Fibroblast of lung (primary cell): Measurements from ENCODE around the gene MAZ. TPM values are rescaled to one million over a fixed set of nuclear protein-coding genes. Genes with fewer than 3 reads are reported as not detected.
A peak's percentile ranks its signal among the peaks of the same experiment; 100 is the strongest.

Source experiments
- DNase-seq, 2 donors: peaks; one replicate each; pipeline versions ENCODE4 v3.0.0 to v3.0.0-alpha.2; 2010; ENCODE audit warnings: low read depth in 2 of 2
- H2AFZ ChIP-seq: 2 replicates; pipeline ENCODE4 v1.5.1; 2012; ENCODE audit warnings: low read length, control low read depth, inconsistent platforms
- H3K27ac ChIP-seq: 2 replicates; pipeline ENCODE4 v1.5.1; 2011; ENCODE audit warnings: low read length, control low read depth; ENCODE audit not compliant: insufficient read depth
- H3K27me3 ChIP-seq: 2 replicates; pipeline ENCODE4 v1.5.1; 2011; ENCODE audit warnings: mild to moderate bottlenecking, low read length; ENCODE audit not compliant: control insufficient read depth, insufficient read depth
- H3K36me3 ChIP-seq: 2 replicates; pipeline ENCODE4 v1.5.1; 2011; ENCODE audit warnings: low read length; ENCODE audit not compliant: control insufficient read depth, insufficient read depth
- H3K4me1 ChIP-seq: 2 replicates; pipeline ENCODE4 v1.5.1; 2011; ENCODE audit warnings: low read length; ENCODE audit not compliant: control insufficient read depth, insufficient read depth; ENCODE audit errors: extremely low read depth
- H3K4me2 ChIP-seq: 2 replicates; pipeline ENCODE4 v1.5.1; 2011; ENCODE audit warnings: low read length, control low read depth; ENCODE audit not compliant: insufficient read depth; ENCODE audit errors: extremely low read depth
- H3K4me3 ChIP-seq, 4 experiments: fragments of 200-600 bp in 1 of 4; sonication (generic) in 1 of 4; replicated peaks in 1 of 4; 2 replicates each; pipeline ENCODE4 v1.5.1; 2011 to 2016; ENCODE audit warnings: low read length in 4 of 4, low read depth in 3 of 4, mild to moderate bottlenecking in 3 of 4, control low read depth in 2 of 4, inconsistent platforms in 1 of 4, mixed read lengths in 1 of 4; ENCODE audit not compliant: insufficient read depth in 1 of 4; ENCODE audit errors: control extremely low read depth in 1 of 4
- H3K79me2 ChIP-seq: 2 replicates; pipeline ENCODE4 v1.5.1; 2012; ENCODE audit warnings: mild to moderate bottlenecking, low read length, inconsistent platforms; ENCODE audit not compliant: control insufficient read depth, insufficient read depth
- H3K9ac ChIP-seq: 2 replicates; pipeline ENCODE4 v1.5.1; 2011; ENCODE audit warnings: mild to moderate bottlenecking, low read length, control low read depth; ENCODE audit not compliant: insufficient read depth
- H3K9me3 ChIP-seq: 2 replicates; pipeline ENCODE4 v1.5.1; 2012; ENCODE audit warnings: low read depth, low read length; ENCODE audit not compliant: control insufficient read depth, insufficient read depth
- H4K20me1 ChIP-seq: 2 replicates; pipeline ENCODE4 v1.5.1; 2011; ENCODE audit warnings: low read length; ENCODE audit not compliant: control insufficient read depth, insufficient read depth; ENCODE audit errors: extremely low read depth
- CTCF ChIP-seq, 2 donors: IDR thresholded peaks in 1 of 2; conservative IDR thresholded peaks in 1 of 2; 1 replicate in 1 of 2; 2 replicates in 1 of 2; pipeline ENCODE4 v1.5.1; 2011 to 2012; ENCODE audit warnings: low read length in 2 of 2, control low read depth in 1 of 2, inconsistent platforms in 1 of 2, low read depth in 1 of 2, mild to moderate bottlenecking in 1 of 2
- EZH2 ChIP-seq: IDR thresholded peaks from 2 replicates; pipeline ENCODE4 v1.5.1; 2012; ENCODE audit warnings: low read length, control low read depth, mild to moderate bottlenecking; ENCODE audit errors: missing control alignments
- polyA plus RNA-seq, 2 donors: library from polyadenylated mRNA; depleted of rRNA in 1 of 2; stranded (reverse) in 1 of 2; unstranded in 1 of 2; fragments of >200 nt; gene quantifications; 2 replicates each; pipeline ENCODE4 v1.2.1, GENCODE V29; 2011 to 2012; ENCODE audit warnings: missing spikeins in 1 of 2
- total RNA-seq: library from RNA; depleted of rRNA; stranded (reverse); fragments of >200 nt; gene quantifications from 2 replicates; pipeline ENCODE4 v1.2.1, GENCODE V29; 2014

Gene MAZ
- total and polyA plus RNA-seq, 2 donors (not counting 1 experiment from before 2014, with no cell fraction given) = 68.1 to 131 TPM

- peaks cover 37% of the 10 kb centered on the region for H3K4me1 ChIP-seq
- H2AFZ ChIP-seq = no peak overlapping the region
- H3K27me3 ChIP-seq = no peaks in the 10 kb centered on the region
- DNase-seq = no peak
- H3K79me2 ChIP-seq = peaks cover 33% of the 10 kb centered on the region
- H3K27ac ChIP-seq = peak overlapping the region; percentile 78
- TF ChIP-seq EZH2 = no peak
- no peak for TF ChIP-seq CTCF (conservative IDR thresholded peaks at IDR 0.05 in 1 of 2, IDR thresholded peaks at IDR 0.05 in 1 of 2; ENCODE audit: low read depth in 1 of 2, low read length in 2 of 2)
- peak overlapping the region in 1 of 4 experiments; percentile 27 for H3K4me3 ChIP-seq
- H3K36me3 ChIP-seq = peaks cover 12% of the 10 kb centered on the region
- H4K20me1 ChIP-seq = no peaks in the 10 kb centered on the region
- no peak overlapping the region for H3K9ac ChIP-seq
- H3K4me2 ChIP-seq = peak overlapping the region; percentile 75
- H3K9me3 ChIP-seq = no peaks in the 10 kb centered on the region
Measured at GRCh38 chr16:29809850-29810698, 3.7 kb downstream of the MAZ start.

GRCh38 chr16:29810699-29811169, 4.4 kb downstream of the MAZ start:
- Histone ChIP-seq H2AFZ (no peak overlapping the region), H3K27me3 (no peaks in the 10 kb centered on the region), H3K36me3 (peaks cover 12% of the 10 kb centered on the region), H3K9me3 (no peaks in the 10 kb centered on the region), H3K9ac (peak overlapping the region; percentile 7), H3K79me2 (peaks cover 33% of the 10 kb centered on the region), H4K20me1 (no peaks in the 10 kb centered on the region), H3K4me2 (peak overlapping the region; percentile 75), H3K27ac (peak overlapping the region; percentile 78), H3K4me3 (peak overlapping the region in 1 of 4 experiments; percentile 77), H3K4me1 (peaks cover 42% of the 10 kb centered on the region)
- no peak for TF ChIP-seq CTCF (conservative IDR thresholded peaks at IDR 0.05 in 1 of 2, IDR thresholded peaks at IDR 0.05 in 1 of 2; ENCODE audit: low read depth in 1 of 2, low read length in 2 of 2)
- no peak for TF ChIP-seq EZH2
- no peak for DNase-seq

- no peak for TF ChIP-seq CTCF (conservative IDR thresholded peaks at IDR 0.05 in 1 of 2, IDR thresholded peaks at IDR 0.05 in 1 of 2; ENCODE audit: low read depth in 1 of 2, low read length in 2 of 2)
- TF ChIP-seq EZH2 = no peak
- peak; percentile 98 for DNase-seq
- H3K4me2 ChIP-seq = peak overlapping the region; percentile 97
- no peak overlapping the region for H2AFZ ChIP-seq
- H3K9me3 ChIP-seq = no peaks in the 10 kb centered on the region
- peak overlapping the region; percentile 38 to 77 (median 61) for H3K4me3 ChIP-seq
- peaks cover 42% of the 10 kb centered on the region for H3K4me1 ChIP-seq
- H3K27me3 ChIP-seq = no peaks in the 10 kb centered on the region
- H3K9ac ChIP-seq = peak overlapping the region; percentile 53
- H3K79me2 ChIP-seq = peaks cover 33% of the 10 kb centered on the region
- peaks cover 12% of the 10 kb centered on the region for H3K36me3 ChIP-seq
- no peaks in the 10 kb centered on the region for H4K20me1 ChIP-seq
- peak overlapping the region; percentile 78 for H3K27ac ChIP-seq
Measured at GRCh38 chr16:29811170-29811895, 5.0 kb downstream of the MAZ start.
